ENCODE results near the gene ZYG11A. TPM values are rescaled to one million over a fixed set of nuclear protein-coding genes. Genes with fewer than 3 reads are reported as not detected.

The ZYG11A gene
- total RNA-seq, 1 donor from 2014 or later, result 0.75 TPM

GRCh38 chr1:52917581-52917980 is 75.0 kb downstream of the ZYG11A start:
- no peak for DNase-seq (ENCODE audit: low read depth)

- DNase-seq (ENCODE audit: low read depth), result no peak
Observed at GRCh38 chr1:52918201-52918600, 75.6 kb downstream of the ZYG11A start.

GRCh38 chr1:52919051-52919722 is 76.6 kb downstream of the ZYG11A start:
- peak; percentile 29 for DNase-seq (ENCODE audit: low read depth)

GRCh38 chr1:52919723-52920483 is 77.3 kb downstream of the ZYG11A start:
- DNase-seq (ENCODE audit: low read depth), result no peak

- DNase-seq (ENCODE audit: low read depth), result no peak
Observed at GRCh38 chr1:52920791-52921291, 78.3 kb downstream of the ZYG11A start.

- peak; percentile 77 for DNase-seq (ENCODE audit: low read depth)
Observed at GRCh38 chr1:52925571-52926005, 83.0 kb downstream of the ZYG11A start.

GRCh38 chr1:52926864-52927211 is 84.3 kb downstream of the ZYG11A start:
- no peak for DNase-seq (ENCODE audit: low read depth)

GRCh38 chr1:52927212-52928014 is 84.9 kb downstream of the ZYG11A start, which contains the start of gene SCP2:
TSS of gene SCP2 (plus strand) at chr1:52927276. CDS start at chr1:52927397, 121 bp downstream.
- no peak for DNase-seq (ENCODE audit: low read depth)

- DNase-seq (ENCODE audit: low read depth), result no peak
Observed at GRCh38 chr1:52928015-52928404, 85.5 kb downstream of the ZYG11A start.

- DNase-seq (ENCODE audit: low read depth), result no peak
Observed at GRCh38 chr1:52929019-52929418, 86.5 kb downstream of the ZYG11A start.

GRCh38 chr1:52937433-52938182 is 95.0 kb downstream of the ZYG11A start:
- DNase-seq (ENCODE audit: low read depth), result no peak

GRCh38 chr1:52938183-52938451 is 95.6 kb downstream of the ZYG11A start:
- no peak for DNase-seq (ENCODE audit: low read depth)

GRCh38 chr1:52943876-52944416 is 101.4 kb downstream of the ZYG11A start:
- DNase-seq (ENCODE audit: low read depth), result no peak

- DNase-seq (ENCODE audit: low read depth), result no peak
Observed at GRCh38 chr1:52944566-52944965, 102.0 kb downstream of the ZYG11A start.

Other genes starting within 250 kb of the ZYG11A start
- gene GPX7, start 240.4 kb upstream of the ZYG11A start, total RNA-seq, result 23.7 and 26.9 TPM in 2 replicates
- gene SHISAL2A, start 209.6 kb upstream of the ZYG11A start, total RNA-seq, result not detected in 2 replicates
- gene COA7, start 144.4 kb upstream of the ZYG11A start, total RNA-seq, result 20.5 and 20.9 TPM in 2 replicates
- 26.4 and 43.8 TPM in 2 replicates for gene ZYG11B, start 116.3 kb upstream of the ZYG11A start, total RNA-seq
- 21.9 and 45.2 TPM in 2 replicates for gene ECHDC2, start 79.0 kb downstream of the ZYG11A start, total RNA-seq
- 206 and 223 TPM in 2 replicates for gene SCP2, start 84.5 kb downstream of the ZYG11A start, total RNA-seq
- 0.40 TPM in 1 of 2 replicates, not detected in the other for gene PODN, start 219.5 kb downstream of the ZYG11A start, total RNA-seq

All from renal cortical epithelial cell (primary cell).